Measurements from ENCODE around the gene DNAJB11.

DNA sequence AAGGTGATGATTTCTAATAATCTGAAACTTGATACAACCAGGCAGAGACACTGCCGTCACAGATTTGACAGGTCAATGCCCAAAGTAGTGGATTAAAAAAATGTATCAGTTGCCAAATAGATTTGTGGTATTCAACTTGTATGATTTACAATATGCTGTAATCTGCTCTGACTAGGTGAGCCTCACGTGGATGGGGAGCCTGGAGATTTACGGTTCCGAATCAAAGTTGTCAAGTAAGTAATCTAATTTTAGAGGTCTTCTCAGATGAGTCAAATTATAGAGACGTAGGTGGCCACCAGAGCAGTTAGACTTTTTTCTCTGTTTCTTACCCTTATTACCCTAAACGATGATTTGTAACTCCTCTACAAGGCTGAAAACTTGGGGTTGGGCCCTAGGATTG, 12.0 kb downstream of the DNAJB11 start:
- TF ChIP-seq CTCF (IDR thresholded peaks at IDR 0.05) (no peak), POLR2A (IDR thresholded peaks at IDR 0.05) (no peak)
